ENCODE data around the gene POLN. TPM values are rescaled to one million over a fixed set of nuclear protein-coding genes. Genes with fewer than 3 reads are reported as not detected.

Gene POLN
- total RNA-seq, 4 donors from 2014 or later, result 4.7 to 7.3 (median 5.1) TPM

- no peak for TF ChIP-seq CTCF (IDR thresholded peaks at IDR 0.05)
- ATAC-seq (ENCODE audit: low FRiP score) (no peak), DNase-seq (ENCODE audit: low spot score) (no peak)
Measured at GRCh38 chr4:2025817-2026216, 216.1 kb downstream of the POLN start.

GRCh38 chr4:2024683-2025082 is 217.2 kb downstream of the POLN start:
- DNase-seq (ENCODE audit: low spot score) (no peak), ATAC-seq (ENCODE audit: low FRiP score) (no peak)
- no peak for TF ChIP-seq CTCF (IDR thresholded peaks at IDR 0.05)

Small RNA genes within 50 kb of the gene (small RNA-seq; reads per million reads assigned to genes)
- gene COX6B1P5, result not detected

Other genes starting within 250 kb of the POLN start
- gene NELFA, start 233.1 kb downstream of the POLN start, total RNA-seq, result 10 to 100 TPM in 3 of 4 donors, 1 to 10 TPM in 1; 8.2 to 17.7 (median 13.9) TPM
- gene NAT8L, start 182.8 kb downstream of the POLN start, total RNA-seq, result 10 to 100 TPM in 3 of 4 donors, 1 to 10 TPM in 1; 7.3 to 39.0 (median 14.1) TPM
- gene HAUS3, start within 50 bp of the POLN start, total RNA-seq, result 10 to 100 TPM in 3 of 4 donors, 1 to 10 TPM in 1; 9.5 to 27.6 (median 10.8) TPM
- 100 to 1,000 TPM in 1 of 4 donors, 10 to 100 TPM in 3; 33.7 to 118 (median 59.5) TPM for gene MXD4, start 20.0 kb upstream of the POLN start, total RNA-seq
- 10 to 100 TPM in 2 of 4 donors, 1 to 10 TPM in 2; 7.1 to 24.5 (median 16.7) TPM for gene ZFYVE28, start 176.5 kb upstream of the POLN start, total RNA-seq
- gene CFAP99, start 176.8 kb upstream of the POLN start, total RNA-seq, result under 1 TPM in 2 of 4 donors, not detected in 2; 0.32 to 0.60 TPM
- gene RNF4, start 227.0 kb upstream of the POLN start, total RNA-seq, result 10 to 100 TPM; 38.5 to 90.1 (median 44.5) TPM